Transverse colon (tissue), 4 donors: ENCODE measurements around the gene TLX1.

Source experiments
- EP300 ChIP-seq: sonication (generic); formaldehyde crosslinking; IDR thresholded peaks from one replicate; pipeline ENCODE4 v1.6.1; 2017; ENCODE audit warnings: antibody characterized with exemption, low read depth
- POLR2A ChIP-seq: fragments of 450-650 bp; IDR thresholded peaks from one replicate; pipeline ENCODE4 v1.6.1; 2016; ENCODE audit warnings: antibody characterized with exemption, mild to moderate bottlenecking, moderate library complexity
- POLR2AphosphoS5 ChIP-seq, 3 donors: sonication (generic); formaldehyde crosslinking; IDR thresholded peaks; one replicate each; pipeline ENCODE4 v1.6.1; 2016; ENCODE audit warnings: antibody characterized with exemption in 3 of 3
- TF ChIP-seq, protein P1 (sequence below), 5 experiments: fragments of 200-600 bp in 3 of 5; fragments of 450-650 bp in 2 of 5; sonication (generic) in 3 of 5; IDR thresholded peaks; 1 replicate in 2 of 5; 2 replicates in 3 of 5; pipeline ENCODE4 v1.5.1; 2016 to 2017; ENCODE audit warnings: antibody characterized with exemption in 5 of 5, inconsistent platforms in 3 of 5, mild to moderate bottlenecking in 2 of 5, moderate library complexity in 1 of 5

DNA sequence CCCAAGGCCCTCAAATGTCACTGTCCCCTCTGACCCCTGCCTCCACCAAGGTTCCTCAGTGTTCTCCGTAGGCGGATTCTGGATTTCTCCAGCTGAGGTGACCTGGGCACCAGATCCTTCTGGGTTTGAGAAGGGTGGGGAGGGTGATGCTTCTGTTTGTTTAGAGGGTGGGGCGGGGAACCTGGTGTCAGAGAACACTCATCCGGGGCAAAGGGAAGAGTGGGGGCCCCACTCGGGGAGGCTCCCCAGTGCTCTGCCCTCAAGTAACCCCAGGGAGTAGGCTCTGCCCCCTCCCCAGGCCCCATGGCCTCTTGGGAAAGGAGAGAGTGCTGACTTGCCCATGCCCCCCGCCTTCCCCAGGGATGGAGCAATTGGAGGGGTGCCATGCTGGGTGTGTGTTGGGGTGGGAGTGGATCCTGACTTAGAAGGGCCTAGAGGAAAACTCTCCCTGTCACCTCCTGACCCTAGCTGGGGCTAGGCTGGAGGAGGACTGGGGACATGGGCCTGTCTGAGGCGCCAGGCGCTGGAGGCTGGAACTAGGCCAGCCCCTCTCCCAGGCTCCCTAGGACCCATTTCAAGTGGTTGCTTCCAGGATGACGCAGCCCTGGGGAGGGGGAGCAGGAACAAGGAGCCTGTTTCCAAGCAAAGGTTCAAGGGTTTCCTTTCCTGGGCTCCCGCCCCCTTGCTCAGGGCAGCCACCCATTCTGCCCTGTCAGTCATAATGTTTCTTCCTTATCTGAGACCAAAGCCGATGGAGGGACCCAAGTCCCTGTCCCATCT lies 41.4 kb upstream of the TLX1 start:
- TF ChIP-seq, protein P1, sequence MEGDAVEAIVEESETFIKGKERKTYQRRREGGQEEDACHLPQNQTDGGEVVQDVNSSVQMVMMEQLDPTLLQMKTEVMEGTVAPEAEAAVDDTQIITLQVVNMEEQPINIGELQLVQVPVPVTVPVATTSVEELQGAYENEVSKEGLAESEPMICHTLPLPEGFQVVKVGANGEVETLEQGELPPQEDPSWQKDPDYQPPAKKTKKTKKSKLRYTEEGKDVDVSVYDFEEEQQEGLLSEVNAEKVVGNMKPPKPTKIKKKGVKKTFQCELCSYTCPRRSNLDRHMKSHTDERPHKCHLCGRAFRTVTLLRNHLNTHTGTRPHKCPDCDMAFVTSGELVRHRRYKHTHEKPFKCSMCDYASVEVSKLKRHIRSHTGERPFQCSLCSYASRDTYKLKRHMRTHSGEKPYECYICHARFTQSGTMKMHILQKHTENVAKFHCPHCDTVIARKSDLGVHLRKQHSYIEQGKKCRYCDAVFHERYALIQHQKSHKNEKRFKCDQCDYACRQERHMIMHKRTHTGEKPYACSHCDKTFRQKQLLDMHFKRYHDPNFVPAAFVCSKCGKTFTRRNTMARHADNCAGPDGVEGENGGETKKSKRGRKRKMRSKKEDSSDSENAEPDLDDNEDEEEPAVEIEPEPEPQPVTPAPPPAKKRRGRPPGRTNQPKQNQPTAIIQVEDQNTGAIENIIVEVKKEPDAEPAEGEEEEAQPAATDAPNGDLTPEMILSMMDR (IDR thresholded peaks at IDR 0.05): no peak
- TF ChIP-seq POLR2A (no peak), POLR2AphosphoS5 (IDR thresholded peaks at IDR 0.05) (no peak), EP300 (no peak)
